HG03280 (cell line): ENCODE results near the gene CGB8.
"Not testable (repeated sequence)": the region's sequence is repeated elsewhere in the genome, so short reads cannot be mapped to it uniquely, and the experiment has no call there.

Experiments used
- ATAC-seq: cut with Tn5 transposase; IDR thresholded peaks from one replicate; pipeline ENCODE4 v1.9.1; 2021; ENCODE audit warnings: mild to moderate bottlenecking, moderate library complexity; ENCODE audit not compliant: unreplicated experiment

The CGB8 gene

DNA sequence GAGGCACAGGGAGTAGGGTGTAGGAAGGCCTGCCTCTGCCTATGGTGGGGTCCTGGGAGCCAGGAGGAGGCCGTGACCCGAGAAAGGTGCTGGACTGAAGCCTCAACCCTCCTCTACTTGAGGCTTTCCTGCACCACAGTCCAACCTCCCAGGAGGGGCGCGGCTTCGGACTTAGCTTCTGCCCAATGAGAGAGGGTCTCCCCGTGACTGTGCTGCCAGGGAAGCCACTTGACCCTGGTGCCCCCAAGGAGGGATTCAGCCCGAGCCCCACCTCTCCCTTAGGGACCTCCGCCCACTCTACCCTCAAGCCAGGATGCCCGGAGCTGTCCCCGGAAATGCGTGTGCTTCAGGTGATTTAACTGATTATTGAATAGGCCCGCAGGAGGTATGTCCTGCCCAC, at the start of gene CGB8:
TSS of gene CGB8 (minus strand) at position 101 of the 400 bp plus-strand sequence. CDS start 372 bp downstream, outside the sequence.
- not testable (repeated sequence) for ATAC-seq

DNA sequence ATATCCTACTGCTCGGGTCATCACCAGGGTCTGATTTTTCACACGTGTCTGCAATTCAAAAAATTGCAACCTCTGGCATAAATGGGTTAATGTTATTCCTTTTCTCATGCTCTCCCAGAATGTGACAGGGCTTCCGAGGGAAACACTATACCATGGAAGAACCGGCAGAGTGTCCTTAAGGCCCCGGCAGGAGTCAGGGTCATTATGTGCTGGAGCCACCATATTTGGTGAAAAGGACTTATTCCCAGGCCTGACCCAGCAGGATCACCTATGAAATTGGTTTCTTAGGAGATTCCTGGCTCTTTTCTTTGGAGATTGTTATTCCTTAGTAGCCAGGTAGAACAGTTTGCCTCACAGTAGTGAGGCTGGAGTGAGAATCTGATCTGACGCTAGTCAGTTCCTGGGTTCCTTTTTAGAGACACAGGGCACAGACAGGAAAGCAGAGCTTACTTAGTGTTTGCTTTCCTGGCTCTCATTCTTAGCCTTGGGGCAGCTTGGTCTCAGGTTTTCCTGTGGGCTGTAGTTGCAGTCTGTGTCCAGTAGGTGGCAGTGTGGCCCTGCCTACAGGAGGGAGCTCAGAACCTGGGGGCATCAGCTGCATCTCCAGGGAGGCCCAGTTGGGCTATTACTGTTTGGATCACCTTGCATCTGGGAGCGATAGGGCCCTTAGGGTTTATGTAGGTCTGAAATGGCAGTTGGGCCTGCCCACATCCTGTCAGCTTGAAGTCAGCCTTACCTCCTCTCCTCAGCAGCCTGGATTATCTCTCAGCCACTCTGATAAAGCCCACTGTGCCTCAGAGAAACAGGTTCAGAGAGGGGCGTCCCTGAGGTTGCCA, 48.8 kb upstream of the CGB8 start:
- no peak for ATAC-seq

DNA sequence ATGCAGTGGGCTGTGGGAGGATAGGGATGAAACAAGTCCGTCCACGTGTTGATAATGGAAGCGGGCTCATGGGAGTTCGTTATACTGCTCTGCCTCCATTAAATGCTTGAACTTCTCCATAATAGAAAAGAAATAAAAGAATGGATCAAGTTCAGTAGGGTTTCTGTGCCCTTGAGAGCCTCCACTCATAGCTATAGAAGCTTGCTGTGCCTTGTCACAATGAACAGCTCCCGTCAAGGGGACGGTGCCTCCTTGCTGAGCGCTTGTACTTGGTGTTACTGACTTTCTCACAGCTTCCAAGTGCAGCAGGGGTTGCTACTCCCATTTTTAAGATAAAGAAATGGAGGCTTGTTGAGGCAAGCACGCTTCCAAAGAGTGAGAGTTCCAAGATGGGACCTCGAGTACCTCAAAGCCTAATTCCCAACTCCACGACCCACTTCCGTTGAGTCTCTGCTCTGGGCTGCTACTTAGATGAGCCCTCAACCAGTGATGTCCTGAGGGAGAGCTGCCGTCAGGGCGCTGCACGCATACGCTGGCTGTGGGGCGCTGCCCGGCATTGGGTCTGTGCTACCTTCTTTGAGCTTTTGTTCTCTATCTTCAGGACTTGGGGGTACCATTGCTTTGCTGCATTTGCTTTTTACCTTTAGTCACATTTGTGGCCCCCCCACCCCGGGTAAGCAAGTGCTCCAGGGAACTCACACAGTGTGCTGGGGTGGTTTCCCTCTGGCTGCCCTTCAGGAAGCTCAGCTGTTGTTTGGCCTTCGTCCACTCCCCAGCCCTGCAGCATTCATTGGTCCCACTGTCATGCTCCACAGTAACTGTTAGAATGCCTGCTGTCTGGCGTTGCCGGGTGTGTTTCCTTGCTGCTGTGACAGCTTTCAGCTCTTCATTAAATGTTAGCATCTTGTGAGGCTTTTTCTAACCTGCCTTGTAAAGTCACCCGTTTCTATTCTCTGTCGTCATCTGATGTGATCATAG, 45.9 kb upstream of the CGB8 start:
- ATAC-seq, result no peak

DNA sequence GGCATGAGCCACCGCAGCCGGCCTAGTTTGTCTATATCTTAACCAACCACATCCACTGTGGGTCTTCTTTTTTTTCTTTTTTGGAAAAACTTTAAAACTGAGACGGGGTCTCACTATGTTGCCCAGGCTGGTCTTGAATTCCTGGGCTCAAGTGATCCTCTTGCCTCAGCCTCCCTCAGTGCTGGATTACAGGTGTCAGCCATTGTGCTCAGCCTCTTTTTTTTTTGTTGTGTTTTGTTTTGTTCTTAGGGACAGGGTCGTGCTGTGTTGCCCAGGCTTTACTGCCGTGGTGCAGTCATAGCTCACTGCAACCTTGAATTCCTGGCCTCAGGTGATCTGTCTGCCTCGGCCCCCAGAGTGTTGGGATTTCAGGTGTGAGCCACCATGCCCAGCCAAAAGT, 43.8 kb upstream of the CGB8 start:
- ATAC-seq, result no peak

DNA sequence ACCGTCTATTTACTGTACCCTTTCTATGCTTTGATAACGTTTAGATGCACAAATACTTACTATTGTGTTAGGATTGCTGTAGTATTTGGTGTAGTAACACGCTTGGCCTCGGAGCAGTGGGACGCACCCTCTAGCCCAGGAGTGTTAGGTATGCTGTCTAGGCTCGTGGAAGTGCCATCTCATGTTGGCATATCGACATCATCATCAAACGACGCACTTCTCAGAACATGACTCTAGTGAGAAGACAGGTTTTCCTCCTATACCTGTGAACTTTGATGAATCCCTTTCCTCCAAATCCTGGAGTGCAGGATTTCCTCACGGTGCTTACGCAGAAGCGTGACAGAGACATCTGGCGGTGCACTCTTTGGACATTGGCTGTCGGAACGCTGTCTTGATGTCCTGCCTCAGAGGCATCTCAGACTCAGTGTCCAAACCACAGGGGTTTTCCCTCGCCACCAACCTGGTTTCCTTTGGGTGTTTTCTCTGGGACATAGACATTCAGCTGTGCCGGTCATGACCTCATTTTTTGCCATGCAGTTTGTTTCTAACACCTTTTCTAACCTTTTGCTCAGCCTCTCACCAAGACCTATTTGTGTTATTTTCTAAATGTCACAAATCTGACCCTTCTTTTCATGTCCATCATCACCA, 42.6 kb upstream of the CGB8 start:
- ATAC-seq, result no peak

DNA sequence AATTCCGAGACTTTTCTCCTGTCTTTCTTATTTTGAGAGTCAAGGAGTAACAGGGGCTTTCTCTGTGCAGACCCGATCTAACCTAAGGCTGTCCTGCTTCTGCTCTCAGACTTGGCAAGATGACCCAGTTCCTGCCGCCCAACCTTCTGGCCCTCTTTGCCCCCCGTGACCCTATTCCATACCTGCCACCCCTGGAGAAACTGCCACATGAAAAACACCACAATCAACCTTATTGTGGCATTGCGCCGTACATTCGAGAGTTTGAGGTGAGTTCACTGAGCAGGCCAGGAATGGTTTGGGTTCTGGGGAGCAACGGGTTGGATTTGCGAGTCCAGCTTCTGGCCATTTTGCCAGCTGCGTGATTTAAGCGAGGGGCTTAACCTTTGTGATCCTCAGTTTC, 37.4 kb upstream of the CGB8 start:
- no peak for ATAC-seq

DNA sequence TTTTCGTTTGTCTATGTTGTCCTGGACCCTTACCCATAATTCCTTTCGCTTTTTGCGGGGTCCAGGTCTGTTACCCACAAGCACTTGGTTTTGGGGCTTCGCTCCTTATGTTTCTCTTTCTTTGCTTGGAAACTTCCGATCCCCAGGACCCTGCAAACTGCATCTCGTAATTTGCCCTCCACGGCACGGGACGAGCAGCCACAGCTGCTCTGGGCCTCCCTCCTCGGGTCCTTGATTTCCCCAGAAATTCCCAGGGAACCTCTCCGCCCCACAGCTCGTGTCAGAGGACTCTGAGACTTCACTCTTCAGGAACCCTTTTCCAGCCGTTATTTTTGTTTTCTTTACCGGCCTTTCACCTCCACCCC, 36.9 kb upstream of the CGB8 start:
- ATAC-seq, result no peak

DNA sequence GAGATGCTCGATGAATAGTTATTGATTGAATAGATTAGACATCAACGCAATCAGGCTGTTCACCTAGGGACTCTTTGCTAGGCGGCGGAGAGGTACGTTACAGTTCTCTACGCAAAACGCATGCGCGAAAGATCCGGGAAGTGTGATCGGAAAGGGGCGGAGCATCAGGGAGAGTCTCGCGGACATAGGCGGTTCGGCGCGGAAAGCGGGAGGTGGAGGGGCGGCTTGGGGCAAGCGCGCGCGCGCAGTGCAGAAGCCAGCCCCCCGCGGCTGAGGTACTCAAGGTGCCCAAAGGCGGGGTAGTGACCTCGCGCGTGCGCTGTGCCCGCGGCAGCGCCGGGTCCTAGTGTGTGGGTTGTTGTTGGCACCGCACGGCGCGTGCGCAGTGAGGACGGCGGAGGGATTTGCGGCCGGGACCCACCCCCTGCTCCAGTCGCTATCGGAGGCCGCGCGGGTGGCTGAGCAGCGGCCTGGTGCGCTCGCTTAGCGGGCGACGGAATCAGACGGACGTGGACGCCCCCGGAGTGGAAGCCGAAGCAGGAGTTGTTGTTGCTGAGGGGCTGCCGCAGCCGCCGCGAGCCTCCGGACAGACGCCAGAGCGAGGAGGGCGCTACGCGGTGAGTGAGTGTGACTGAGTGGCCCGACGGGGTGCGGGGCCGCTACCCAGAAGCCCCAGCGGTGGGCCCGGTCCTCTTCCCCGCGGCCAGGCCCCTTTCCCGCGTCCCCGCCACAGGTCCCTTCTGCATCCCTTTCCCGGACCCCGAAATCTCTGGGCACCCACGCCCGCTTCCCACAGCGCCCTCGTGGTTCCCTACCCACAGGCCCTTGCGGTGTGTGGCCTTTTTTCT, 36.3 kb upstream of the CGB8 start, which contains the start of gene SNRNP70:
TSS of gene SNRNP70 (plus strand) at position 432 of the 848 bp plus-strand sequence. CDS start 964 bp downstream, outside the sequence.
- ATAC-seq, result peak; percentile 87

DNA sequence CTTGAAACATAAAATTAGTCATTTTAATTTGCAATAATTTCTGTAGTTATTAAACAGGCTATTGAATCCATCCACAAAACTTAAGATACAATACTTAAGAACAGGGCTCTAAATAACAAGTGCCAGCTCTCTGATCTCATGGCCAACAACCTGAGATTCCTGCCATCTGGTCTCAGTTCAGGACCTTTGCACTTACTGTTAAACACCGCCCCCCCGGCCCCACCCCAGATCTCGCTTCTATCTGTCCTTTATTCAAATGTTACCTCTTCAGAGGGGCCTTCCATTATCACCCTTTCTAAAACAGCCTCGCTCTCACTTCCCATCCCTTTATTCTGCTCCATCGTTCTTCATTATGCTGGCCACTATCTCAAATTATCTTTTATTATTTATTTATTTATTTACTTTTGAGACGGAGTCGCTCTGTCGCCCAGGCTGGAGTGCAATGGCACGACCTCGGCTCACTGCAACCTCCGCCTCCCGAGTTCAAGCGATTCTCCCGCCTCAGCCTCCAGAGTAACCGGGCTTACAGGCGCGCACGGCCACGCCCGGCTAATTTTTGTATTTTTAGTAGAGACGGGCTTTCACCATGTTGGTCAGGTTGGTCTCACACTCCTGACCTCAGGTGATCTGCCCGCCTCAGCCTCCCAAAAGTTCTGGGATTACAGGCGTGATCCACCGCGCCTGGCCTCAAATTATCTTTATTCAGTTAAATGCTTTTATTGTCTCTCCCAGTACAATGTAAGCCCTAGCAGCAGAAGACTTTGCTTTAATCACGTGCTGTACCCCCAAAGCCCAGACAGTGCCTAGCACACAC, 35.5 kb upstream of the CGB8 start:
- ATAC-seq, result no peak

DNA sequence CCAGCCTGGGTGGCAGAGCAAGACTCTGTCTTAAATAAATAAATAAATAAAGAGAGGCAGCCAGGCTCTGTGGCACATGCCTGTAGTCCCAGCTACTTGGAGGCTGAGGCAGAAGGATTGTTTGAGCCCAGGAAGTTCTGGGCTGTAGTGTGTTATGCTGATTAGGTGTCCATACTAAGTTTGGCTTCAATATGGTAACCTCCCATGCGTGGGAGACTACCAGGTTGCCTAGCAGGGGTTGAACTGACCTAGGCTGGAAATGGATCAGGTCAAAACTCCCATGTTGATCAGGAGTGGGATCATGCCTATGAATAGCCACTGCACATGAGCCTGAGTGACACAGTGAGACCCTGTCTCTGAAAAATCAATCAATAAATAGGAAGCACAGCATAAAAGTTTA, 32.4 kb upstream of the CGB8 start:
- ATAC-seq, result no peak

DNA sequence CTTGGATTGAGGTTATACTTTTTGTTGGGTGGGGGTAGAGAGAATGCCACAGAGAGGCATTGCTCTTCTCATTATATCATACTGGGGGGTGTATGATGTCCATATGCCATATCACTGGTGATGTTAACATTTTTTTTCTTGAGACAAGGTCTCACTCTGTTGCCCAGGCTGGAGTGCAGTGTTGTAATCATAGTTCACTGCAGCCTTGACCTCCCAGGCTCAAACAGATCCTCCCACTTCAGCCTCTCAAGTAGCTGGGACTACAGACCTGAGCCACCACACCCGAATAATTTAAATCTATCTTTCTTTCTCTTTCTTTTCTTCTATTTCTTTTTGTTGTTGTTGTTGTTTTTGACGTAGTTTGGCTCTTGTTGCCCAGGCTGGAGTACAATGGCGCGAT, 31.5 kb upstream of the CGB8 start:
- ATAC-seq, result no peak

DNA sequence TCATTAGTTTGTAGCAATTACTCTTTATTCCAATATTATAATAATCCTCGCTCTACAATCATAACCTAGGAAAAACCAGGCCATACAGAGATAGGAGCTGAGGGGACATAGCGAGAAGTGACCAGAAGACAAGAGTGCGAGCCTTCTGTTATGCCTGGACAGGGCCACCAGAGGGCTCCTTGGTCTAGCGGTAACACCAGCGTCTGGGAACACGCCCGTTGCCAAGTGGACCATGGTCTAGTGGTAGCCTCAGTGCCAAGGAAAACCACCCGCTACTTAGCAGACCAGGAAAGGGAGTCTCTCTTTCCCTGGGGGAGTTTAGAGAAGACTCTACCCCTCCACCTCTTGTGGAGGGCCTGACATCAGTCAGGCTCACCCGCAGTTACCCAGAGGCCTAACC, 26.0 kb upstream of the CGB8 start:
- not testable (repeated sequence) for ATAC-seq

DNA sequence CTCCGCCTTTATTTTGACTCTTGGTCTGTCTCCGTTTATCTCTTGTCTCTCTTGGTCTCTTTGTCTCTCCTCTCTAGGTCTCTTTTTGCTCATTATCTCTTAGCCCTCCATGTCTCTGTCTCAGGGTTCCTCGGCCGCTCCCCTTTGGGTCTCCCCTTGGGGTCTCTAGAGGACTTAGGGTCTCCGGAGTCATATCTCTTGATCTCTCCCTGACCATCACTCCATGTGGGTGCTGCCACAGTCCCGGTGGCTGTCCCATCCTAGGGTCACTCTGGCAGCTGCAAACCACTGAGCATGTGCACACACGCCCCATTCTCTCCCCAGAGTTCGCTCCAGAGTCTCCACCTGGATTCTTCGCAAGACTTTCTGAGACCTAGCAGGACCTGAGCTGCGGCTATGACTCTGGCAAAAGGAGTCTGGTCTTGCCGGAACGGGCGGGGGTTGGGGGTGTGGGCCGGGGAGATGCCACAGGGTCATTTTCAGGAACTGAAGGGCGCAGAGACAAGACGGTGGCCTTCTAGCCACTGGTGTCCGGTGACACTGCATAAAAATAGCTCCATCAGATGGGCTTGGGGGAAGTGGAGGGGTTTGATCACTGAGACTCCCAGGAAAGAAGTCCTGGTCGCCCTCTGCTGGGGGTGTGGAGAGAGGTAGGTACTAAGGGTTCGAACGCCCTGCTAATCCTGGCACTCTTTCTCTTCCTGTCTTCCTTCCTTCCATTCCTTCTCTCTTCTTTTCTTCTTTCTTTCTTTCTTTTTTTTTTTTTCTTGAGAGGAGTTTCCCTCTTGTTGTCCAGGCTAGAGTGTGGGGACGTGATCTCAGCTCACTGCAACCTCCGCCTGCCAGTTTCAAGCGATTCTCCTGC, 24.8 kb upstream of the CGB8 start:
- no peak for ATAC-seq

DNA sequence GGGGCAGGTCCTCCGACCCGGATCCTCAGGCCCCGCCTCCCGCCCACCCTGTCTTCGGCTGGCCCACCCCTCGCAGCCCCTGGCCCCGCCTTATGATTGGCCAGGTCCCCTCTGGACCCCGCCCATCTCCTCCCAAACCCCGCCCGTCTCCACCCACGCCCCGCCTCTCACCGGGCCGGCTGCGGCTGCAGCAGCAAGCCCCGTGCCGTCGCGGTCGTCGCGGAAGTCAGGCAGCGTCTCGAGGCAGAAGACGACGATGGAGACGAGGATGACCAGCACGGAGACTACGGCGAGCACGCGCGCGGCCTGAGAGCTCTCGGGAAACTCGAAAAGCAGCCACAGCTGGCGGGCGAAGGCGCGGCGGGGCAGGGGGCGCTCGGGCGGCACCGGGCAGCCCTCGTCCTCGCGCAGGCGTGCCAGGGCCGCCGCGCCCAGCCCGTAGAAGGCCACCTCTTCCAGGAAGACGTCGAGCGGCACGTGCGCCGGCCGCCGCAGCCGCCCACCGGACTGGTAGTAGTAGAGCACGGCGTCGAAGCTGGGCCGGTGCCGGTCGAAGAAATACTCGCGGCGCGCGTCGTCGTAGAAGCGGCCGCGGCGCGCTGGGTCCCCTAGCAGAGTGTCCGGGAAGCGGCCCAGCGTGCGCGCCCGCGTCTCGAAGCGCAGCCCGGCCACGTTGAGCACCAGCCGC, 23.1 kb upstream of the CGB8 start:
- no peak for ATAC-seq

DNA sequence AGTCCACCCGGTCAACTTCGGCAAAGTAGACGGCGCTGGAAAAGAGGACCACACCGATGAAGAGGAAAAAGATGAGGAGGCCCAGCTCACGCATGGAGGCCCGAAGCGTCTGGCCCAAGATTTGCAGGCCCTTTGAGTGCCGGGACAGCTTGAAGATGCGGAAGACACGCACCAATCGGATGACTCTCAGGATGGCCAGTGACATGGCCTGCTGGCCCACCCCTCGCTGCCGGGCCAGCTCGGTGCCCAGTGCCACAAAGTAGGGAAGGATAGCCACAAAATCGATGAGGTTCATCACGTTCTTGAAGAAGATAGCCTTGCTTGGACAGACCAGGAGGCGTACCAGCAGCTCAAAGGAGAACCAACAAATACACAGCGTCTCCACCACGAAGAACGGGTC, 21.5 kb upstream of the CGB8 start:
- no peak for ATAC-seq

DNA sequence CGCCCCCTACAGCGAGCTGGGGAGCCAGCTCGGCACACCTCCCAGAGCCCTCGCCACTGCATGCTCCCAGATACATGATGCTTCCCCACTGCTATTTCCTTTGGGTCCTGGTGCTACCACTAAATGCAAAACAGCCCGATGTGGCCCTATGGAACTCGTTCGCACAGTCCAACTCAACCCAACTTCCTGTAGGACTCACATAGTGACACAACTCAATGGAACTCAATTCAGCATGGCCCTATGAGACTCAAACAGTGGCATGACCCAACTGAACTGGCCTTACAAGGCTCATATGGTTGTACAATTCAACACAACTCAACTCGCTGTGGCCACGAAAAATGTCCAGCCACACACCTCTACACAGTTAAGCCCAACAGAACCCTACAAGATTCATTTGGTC, 20.1 kb upstream of the CGB8 start:
- ATAC-seq, result no peak

DNA sequence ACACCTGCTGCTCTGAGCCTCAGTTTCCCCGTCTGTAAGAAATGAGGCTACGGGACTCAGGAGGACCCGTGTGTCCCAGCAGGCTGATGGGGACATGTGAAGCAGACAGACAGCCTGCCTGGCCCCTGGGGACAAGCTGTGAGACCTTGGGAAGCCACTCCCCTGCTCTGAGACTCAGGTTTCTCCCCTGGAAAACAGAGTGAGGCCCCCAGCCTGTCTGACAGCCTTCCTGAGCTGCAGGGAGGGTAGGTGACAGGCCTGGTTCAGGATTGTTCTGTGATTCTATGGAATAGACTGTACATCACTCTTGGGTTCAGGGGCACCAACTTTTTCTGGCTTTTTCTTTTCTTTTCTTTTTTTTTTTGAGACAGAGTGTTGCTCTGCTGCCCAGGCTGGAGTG, 18.6 kb upstream of the CGB8 start:
- no peak for ATAC-seq

DNA sequence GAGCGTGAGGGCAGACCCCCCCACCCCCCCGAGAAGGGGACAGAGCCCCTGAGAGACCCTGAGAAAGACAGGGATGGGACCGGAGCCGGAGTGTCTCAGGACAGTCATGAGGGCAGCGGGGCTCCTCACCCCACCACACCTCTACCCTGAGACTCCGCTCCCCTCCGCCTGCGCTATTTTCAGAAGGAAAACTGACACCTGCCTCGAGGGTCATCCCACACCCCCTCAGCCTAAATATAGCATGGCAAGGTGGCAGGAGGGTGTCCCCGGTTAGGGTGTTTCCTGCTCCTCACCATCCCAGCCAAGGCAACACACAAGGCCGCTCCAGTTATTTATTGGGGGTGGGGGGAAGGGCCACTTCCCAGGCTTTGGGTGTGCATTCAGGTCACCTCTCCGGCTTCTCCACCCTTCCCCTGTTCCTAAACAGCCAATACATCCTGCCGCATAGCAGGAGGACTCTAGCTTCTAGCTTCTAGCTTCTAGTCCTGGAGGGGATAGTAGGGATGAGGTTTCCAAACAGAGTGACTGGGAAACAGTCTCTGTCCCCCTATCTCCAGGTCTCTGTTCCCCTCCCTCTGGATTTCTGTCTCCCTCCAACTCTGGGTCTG, 17.1 kb upstream of the CGB8 start:
- no peak for ATAC-seq
